Cardiac fibroblast (primary cell): ENCODE results near the gene MBNL1.

Experiments used
- DNase-seq, 2 donors: peaks; one replicate each; pipeline versions ENCODE4 v3.0.0 to v3.0.0-alpha.2; 2010; ENCODE audit warnings: low read depth in 2 of 2
- H3K4me3 ChIP-seq, 2 donors: replicated peaks in 1 of 2; 1 replicate in 1 of 2; 2 replicates in 1 of 2; pipeline ENCODE4 v1.5.1; 2011; ENCODE audit warnings: low read depth in 2 of 2, low read length in 2 of 2, mild to moderate bottlenecking in 2 of 2, moderate library complexity in 1 of 2
- CTCF ChIP-seq: IDR thresholded peaks from one replicate; pipeline ENCODE4 v1.5.1; 2011; ENCODE audit warnings: low read depth, mild to moderate bottlenecking, low read length, inconsistent platforms

The MBNL1 gene

GRCh38 chr3:152388631-152389030 is 119.9 kb downstream of the MBNL1 start:
- TF ChIP-seq CTCF, result no peak
- no peak overlapping the region for H3K4me3 ChIP-seq
- DNase-seq, result no peak

- no peak for TF ChIP-seq CTCF
- no peak overlapping the region for H3K4me3 ChIP-seq
- no peak for DNase-seq
Measured at GRCh38 chr3:152389316-152389934, 120.7 kb downstream of the MBNL1 start.

- no peak overlapping the region for H3K4me3 ChIP-seq
- no peak for TF ChIP-seq CTCF
- DNase-seq, result no peak
Measured at GRCh38 chr3:152390647-152391046, 121.9 kb downstream of the MBNL1 start.

GRCh38 chr3:152391671-152392070 is 122.9 kb downstream of the MBNL1 start:
- DNase-seq, result no peak
- no peak for TF ChIP-seq CTCF
- no peak overlapping the region for H3K4me3 ChIP-seq

GRCh38 chr3:152392272-152392880 is 123.6 kb downstream of the MBNL1 start:
- no peak for TF ChIP-seq CTCF
- DNase-seq, result peak in 1 of 2 donors; percentile 40
- no peak overlapping the region for H3K4me3 ChIP-seq

- no peak for TF ChIP-seq CTCF
- H3K4me3 ChIP-seq, result no peak overlapping the region
- no peak for DNase-seq
Measured at GRCh38 chr3:152394246-152394645, 125.5 kb downstream of the MBNL1 start.
